Astrocyte (in vitro differentiated cells and primary cell): ENCODE measurements around the gene TULP3.

Experiments used
- CTCF ChIP-seq: IDR thresholded peaks from 2 replicates; pipeline ENCODE4 v1.5.1; 2011; ENCODE audit warnings: low read depth, mild to moderate bottlenecking, inconsistent platforms, low read length, moderate library complexity; ENCODE audit not compliant: insufficient read depth
- EZH2 ChIP-seq: IDR thresholded peaks from 2 replicates; pipeline ENCODE4 v1.6.1; 2012; ENCODE audit warnings: mild to moderate bottlenecking, low read length, inconsistent platforms; ENCODE audit not compliant: insufficient read depth

GRCh38 chr12:2973566-2973965 lies 82.9 kb downstream of the TULP3 start:
- TF ChIP-seq EZH2 (no peak), CTCF (no peak)
